HG02678 (cell line): Measurements from ENCODE around the gene BAZ2A.

ENCODE experiments used
- ATAC-seq: cut with Tn5 transposase; IDR thresholded peaks from one replicate; pipeline ENCODE4 v1.9.1; 2021; ENCODE audit warnings: mild to moderate bottlenecking, moderate library complexity; ENCODE audit not compliant: unreplicated experiment

BAZ2A gene

DNA sequence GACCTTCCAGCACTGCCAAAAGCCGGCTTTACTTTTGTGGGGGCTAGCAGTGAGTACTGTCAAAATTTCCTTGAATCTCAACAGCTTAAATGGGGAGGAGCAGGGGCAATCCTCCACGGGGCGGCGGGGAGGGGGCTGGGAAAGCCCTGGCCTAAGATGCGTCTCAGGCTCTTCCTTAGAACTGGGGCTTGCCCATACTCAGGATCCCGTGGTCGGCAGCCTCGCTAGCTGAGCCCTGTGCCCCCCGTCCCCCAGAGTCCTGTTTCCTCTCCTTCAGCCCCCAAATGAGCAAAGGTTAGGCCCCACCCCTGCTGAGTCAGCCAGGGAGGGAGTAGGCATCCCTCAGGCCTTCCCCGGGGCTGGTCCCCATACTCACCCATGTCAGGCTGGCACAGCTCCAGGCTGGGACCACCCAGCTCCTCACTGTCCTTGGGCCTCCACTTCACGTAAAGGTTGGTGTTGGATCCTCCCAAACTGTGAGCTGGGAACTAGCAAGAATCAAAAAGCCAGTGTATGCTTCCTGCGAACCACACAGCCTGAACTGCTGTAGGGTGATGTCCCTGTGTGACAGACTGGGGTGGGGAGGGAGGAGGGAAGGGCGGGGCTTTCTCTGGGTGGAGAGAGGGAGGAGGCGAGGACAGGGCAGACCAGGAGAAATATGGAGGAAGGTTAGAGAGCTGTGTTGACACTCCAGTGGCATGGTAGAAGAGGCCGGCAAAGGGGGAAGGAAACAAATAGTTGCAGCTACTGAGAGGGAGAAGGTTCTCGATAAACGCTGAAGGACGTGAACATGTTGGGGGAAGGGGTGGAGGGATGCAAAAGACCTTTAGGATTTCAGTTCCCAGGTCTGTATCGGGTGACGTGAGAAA lies 5.9 kb upstream of the BAZ2A start:
- peak; percentile 48 for ATAC-seq

DNA sequence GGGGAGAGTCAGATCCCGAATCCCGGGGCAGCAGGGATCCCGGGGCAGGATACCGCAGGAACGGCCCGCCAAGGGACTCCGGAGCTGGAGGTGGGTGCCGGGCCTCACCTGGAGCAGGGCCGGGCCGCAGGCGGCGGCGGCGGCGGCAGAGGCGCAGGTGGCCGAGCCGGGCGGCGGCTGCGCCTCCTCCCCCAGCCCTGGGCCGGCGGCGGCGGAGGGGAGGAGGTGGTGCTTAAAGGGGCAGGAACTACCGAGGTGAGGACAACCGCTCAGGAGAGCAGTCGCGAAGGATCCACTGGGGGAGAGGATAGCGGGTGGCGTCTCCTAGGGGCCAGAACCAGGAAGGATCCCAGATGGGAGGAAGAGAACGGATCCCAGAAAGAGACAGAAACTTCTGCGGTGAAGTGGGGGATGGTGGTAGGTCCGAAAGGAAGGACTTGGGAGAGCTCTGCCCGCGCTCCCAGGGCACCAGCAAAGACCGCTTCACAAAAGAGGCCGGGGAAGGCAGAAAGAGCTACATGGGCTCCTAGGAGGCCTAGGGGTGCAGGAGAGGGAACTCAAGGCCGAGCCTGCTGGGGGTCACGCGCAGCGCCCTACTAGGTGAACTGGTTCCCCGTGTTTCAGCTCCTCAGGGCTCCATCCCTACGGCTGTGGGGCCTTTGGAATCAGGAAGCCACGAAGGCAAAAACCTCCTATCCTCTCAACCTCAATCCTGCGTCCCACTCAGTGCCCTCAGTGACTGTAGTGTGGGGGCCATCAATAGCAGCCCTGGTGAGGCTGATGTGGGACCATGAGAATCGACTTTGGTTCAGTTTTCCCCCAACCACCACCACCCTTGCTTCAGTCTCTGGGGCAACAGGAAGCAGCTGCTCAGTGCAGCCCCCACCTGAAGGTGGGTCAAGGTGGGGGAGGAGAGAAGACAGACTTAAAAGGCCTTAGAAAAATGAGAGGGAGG lies 5.0 kb upstream of the BAZ2A start:
- ATAC-seq, result peak; percentile 23

DNA sequence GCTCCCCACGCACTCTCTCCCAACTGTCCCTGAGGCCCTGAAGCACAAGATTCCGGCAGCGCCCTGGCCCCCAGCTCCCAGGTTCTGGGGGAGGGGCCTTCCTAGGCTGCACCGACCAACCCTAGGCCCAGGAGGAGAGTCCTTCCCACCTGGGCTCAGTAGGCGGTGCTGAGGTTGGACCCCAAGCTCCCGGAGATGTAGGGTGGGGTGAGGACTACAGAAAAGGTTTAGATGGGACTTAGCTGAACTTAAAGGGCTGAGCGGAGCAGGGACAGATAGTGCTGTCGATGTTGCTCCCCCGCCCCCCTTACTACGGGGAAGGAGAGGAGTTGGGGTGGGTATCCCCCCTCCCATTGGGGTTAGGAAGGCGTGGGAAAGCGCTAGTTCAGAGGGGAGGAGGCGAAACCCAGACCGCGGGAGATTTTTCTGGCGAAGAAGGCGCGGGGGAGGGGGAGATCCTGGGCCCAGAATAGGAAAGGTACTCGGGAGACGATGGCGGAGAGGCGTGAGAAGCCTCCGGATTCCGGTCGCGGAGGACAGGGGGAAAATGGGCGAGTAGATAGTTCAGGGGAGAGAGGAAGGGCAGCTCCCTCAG lies 4.2 kb upstream of the BAZ2A start:
- ATAC-seq, result no peak

DNA sequence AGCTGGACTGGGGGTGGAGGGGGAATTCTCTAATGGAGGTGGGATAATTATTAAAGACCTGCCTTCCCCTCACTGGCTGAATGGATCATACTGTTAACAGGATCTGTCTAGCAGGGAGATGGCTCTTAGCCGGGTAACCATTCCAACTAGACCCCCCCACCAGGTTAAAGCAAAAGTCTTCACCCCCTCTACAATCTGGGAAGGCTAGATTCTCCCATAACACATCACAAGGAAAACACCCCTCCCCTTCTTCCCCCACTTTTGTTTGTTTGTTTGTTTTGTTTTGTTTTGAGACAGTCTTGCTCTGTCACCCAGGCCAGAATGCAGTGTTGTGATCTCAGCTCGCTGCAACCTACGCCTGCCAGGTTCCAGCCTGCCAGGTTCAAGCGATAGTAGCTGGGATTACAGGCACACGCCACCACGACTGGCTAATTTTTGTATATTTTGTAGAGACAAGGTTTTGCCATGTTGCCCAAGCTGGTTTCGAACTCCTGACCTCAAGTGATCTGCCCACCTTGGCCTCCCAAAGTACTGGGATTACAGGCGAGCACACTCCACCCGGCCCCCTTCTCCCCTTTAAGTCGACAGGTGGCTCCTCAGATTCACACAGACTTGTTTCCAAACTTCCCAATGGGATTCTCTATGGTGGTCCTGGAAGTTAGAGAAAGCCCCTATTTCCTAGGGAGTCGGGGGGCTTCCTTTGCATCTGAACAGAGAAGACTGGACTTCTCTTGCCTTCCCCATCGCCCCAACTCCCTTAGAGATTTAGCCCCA lies 3.5 kb upstream of the BAZ2A start:
- no peak for ATAC-seq

DNA sequence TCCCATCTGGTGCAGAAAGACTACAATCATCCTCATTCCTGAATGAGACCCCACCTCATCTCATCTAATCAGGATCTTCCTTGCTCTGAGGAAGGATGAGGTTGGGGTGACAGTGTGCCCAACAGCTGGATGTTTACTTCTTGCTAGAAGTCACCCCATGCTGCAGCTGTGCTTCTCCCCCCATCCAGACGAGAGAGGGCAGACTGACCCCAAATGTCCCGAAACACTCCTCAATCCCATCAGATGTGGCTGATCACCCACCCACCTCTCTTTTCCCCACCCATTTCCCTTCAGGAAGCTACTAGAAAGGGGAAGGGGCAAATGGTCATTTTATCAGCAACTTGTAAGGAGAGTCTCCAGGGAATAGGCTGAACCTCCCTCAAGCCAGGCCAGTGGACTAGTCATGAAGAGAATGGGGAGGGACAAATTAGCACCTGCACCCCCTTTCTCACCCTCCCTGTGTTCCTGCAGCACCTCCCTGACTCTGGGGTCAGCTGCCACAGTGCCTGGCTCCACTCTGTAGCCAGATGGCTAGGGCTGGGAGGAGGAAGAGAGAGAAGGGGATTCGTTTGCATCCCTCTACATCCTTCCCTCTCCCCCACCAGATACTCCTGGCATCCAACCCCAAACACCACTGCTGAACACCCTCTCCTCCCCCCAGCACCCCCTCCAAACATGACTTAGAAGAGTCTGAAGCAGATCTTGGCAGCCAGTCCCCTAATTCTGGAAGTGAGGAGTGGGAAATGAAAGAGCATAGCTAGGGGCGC lies 2.8 kb upstream of the BAZ2A start:
- ATAC-seq, result no peak

DNA sequence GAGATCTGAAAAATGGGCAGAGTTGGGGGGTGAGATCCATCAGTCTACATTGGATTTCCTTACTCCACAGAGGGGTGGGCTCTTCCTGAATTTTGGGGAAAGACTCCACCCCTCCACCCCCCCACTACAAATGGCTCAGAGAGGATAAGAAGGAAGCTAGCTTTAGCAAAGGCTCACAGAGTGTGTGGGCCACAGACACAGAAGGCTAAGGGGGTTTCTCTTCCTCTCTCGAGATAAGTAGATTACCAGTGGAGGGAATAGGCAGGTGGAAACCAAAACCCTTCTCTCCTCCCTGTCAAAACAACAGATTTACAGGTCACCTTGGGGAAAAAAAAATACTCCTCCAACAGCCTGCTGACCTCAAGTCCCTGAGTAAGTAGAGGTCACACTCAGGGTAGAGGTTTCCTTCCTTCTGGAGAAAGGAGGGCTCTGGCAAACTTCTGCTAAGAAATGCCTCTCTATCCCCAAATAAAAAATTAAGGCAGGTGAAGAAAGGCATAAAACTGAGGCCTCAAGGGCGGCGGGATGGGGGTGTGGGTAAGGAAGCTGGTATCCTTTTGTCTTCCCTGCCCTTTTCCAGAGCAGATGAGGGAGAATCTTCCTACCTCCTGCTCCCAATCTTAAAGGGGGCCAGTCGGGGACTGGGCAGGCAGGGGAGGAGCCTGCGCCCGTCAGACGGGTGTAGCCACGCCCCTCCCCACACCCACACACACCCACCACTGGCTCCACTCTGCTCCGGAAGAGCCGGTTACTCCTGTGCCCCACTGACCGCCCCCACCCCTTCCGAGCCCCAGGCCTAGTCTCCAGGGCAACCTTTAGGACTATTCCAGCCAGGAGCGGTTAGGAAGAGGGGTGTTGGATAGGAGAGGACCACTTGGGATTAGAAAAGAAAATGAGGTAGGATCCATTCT lies 1.9 kb upstream of the BAZ2A start:
- no peak for ATAC-seq

DNA sequence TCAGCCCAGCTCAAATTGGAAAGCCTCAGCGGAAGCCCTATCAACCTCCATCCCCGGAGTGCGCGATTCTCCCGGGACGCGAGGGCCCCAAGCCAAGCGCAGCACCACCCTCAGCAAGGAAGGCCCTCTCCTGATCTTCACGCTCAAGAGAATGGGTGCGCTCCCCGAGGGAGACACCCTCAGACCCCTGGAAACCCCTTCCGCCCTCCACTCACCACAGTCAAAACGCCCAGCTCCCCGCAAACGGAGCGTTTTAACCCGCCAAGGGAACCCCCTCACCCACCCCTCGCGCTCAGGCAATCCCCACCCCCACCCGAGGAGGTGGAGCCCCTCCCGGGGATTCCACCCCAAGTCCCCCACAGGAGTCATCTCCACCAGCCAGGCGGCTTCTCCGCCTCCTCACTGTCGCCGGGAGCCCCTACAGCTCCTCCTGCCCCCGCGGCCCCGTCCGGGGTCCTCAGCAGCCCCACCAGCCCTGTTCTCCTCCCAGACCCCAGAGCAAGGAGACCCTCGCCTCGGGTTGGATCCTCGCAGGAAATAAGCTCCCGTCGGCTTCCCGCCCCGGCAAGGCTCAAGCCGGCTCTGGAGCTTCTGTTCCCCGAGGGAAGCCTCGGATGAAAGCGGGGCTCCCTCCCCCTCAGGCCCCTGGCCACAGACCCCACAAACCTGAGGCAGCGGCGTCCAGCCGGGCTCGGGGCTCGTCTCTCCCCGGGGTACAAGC lies 507 bp downstream of the BAZ2A start:
- ATAC-seq, result peak; percentile 1

DNA sequence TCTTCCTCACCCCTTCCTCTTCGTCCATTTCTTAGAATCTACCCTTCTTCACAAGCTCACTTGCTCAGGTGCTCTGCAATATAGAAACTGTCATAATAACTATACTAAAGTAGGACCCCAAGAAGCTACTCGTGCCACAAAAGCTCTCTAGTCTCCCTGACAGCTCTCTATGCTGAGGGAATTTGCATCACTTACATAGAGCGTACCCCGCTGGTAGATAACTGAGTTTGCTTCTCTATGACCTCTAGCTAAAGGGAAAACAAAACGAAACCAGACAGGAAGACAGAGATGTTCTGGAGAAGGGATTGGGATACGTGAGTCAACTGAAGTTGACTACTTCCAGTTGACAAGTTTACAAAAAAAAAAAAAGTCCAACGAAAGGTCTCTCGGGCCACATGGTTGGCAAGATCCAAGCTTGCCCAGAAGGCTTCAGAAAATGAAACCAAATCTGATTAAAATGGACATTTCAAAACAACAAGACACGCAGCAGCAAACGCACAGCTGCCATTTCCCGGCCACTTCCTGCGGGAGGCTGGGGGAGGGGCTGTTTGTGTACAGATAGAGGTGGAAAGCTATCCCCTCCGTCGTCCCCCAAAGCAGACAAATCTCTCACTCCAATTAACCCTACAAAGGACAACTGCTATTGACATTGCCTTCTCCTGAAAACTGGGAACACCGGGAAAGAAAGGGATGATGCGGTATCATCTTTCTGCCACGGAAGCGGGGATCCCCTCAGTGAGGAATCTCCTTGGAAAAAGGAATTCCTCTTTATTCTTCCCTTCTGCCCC lies 1.3 kb downstream of the BAZ2A start:
- ATAC-seq, result no peak

DNA sequence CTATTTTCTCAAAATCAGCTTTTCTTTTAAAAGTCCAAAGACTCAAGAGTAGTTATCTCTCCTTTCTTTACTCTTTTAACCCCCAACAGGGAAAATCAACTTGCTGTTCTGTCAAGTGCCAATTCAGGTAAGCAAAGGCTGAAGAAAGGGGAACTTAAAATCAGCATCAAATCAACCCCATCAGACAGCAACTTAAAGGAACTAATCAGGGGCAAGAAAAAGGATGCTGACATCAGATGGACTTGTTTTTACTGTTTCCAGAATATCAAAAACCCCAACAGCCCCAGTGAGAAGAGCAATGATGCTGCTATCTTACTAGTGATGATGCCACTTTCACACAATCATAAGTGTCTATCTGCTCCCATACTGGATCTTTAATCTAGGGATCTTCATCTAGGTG lies 3.4 kb downstream of the BAZ2A start:
- no peak for ATAC-seq

DNA sequence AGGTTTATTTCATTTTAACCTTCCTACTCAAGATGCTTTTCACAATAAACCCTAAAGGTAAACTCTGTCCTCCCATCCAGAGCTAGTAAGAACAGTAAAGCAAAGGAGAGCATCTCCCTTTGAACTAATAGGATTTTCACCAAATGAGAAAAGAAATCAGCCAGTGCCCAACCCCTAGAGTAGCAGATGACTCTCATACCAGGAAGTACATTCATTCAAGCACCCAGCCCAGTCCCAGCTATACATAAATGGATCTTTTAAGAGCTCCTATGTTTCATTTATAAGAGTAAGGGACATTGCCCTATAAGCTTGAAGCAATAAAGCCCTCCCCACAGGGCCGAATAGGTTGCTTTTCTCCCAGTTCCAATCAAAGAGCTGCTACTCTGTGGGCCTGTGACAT lies 7.6 kb downstream of the BAZ2A start:
- ATAC-seq, result no peak

DNA sequence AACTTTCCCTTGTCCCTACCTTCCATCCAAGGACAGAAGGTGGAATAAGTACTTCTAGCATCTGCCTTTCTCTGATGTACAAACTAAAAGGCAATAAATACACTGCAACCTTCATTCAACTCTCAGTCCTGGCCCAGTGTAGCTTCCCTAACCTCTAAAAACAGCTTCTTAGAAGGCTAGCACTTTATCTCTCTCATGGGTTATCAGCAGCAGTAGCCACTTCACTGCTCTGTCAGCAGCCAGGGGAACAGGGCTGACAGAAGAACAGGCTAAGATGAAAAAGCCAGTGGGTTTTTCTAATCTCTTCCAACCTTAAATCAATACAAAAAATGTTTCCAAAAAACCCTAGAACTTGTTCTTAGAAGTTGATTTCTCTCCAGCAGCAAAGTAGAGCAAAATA lies 13.2 kb downstream of the BAZ2A start:
- ATAC-seq, result no peak

DNA sequence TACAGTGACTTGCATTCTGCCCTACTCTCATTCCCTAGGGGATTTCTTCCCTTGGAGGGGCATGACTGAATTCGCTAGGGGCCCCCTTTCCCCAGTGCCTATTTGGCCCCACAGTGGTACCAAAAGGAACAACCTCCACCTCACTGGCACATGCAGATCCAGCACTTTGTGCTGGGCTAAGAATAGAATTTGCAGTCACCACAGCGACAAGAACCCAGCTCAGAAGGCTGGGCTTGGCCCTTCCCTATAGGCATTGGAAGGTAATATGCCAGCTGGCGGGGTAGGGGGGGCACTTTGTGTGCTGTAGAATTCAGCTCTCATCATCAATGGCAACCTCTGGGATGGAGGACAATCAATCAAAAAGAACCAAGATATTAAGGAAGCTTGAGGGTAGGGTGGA lies 13.9 kb downstream of the BAZ2A start:
- ATAC-seq, result no peak

DNA sequence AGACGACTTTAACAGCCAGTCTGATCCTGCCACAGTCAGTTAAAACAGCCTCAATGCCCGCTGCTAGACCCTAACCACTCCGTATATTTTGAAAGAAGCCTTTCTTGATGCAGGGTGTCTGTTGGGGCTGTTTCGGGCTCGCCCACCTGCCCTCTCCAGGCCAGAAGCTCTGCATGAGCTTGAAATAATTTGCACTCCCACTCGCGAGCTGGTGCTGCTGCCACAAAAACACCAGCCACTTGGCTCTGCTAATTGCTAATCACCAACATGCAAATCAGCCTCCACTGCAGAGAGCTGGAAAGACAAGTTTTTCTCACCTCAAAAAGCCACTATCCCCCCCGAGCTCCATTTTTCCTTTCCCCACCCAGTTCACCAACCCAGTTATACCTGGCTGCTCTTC lies 15.5 kb downstream of the BAZ2A start:
- ATAC-seq, result no peak

DNA sequence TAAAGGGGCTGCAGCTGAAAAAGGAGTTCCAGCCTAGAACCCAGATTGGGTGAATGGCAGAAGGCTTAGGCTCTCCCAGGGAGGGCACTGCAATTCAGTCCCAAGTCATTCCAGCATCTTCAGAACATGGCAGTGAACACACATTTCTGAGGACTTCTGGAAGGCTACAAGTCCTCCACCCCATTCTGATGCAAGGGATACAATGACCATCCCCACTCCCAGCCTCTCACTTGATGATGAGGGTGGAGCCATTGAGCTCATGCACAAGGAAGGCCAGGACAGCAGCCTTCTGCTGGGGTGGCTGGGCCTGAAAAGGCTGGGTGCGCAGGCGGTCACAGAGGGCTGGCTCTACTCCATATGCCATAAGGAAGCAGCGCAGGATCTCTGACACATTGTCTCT lies 25.8 kb downstream of the BAZ2A start:
- no peak for ATAC-seq

DNA sequence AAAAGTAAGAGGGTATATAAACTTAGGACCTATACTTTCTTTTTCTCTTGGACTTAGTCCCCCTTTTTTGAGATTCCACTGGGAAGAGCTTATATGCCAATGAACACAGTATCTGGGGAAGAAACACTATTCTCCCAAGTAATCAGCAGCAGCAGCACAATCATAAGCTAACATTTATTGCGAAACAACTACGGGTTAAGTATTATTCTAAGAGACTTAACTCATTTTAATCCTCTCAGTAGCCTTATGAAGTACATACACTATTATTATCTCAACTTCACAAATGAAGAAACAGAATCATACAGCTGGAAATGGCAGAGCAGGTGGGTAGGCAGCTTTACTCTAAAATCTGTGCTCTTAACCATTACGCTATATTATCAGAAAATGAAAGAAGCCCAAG lies 27.9 kb downstream of the BAZ2A start:
- ATAC-seq, result no peak

DNA sequence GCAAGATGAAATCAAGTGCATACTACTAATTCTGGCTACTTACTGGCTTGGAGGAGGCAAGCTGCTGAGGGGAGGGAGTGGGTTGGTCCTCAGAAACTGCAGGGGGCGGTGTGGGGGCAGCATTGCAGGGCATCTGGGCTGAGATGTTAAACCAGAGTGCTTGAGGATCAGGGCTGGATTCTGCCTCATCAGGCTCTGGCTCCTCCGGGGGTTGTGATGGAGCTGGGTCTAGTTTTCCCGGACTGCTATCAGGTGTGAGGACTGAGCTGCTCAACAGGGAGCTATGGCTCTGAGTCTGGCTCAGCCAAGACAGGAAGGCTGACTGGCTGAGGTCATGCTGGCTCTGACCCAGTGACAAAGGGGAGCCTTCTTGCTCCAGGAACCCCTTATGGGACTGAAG lies 28.6 kb downstream of the BAZ2A start:
- no peak for ATAC-seq

DNA sequence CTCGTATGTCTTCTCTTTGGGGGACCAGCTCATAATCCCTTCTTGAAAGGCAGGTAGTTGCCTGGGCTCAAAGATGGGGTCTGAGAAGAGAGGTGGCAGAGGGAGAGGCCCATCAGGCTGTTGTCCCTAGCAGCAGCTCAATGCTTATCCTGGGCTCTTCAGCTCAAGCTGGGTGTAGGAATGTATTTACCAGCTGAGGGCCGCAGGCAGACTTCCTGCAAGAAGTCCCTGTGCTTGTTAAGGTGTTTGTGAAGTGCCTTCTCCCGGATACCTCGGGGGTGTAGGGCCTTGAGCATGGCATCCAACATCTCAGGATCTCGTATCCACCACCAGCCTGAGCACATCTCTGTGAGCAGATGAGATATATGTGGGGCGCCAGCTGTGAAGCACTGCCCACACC lies 29.4 kb downstream of the BAZ2A start:
- no peak for ATAC-seq

DNA sequence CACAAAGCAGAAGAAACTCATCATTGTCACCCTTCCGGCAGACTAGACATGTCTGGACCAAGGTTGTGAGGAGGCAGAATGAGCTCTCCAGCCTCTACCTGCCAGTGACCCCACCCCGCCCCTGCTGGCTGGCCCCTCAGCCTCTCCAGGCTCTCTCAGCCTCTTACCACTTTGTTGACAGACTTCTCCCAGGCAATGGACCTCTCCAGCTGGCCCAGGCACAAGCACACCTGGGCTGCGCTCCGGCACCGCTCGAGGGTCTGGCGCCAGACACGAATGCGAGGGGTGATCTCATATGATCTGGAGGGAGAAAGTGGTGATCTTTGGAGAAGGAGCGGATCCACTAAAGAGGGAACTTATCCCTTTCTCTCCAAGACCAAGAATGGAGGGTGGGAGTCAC lies 30.3 kb downstream of the BAZ2A start:
- no peak for ATAC-seq
